Measurements from ENCODE around the gene TMPRSS11B. TPM values are rescaled to one million over a fixed set of nuclear protein-coding genes. Genes with fewer than 3 reads are reported as not detected.

TMPRSS11B gene
- total and polyA plus RNA-seq, 2 donors (not counting 3 experiments of a cell fraction or from before 2014, with no cell fraction given): not detected

- no peak overlapping the region for H3K4me2 ChIP-seq (ENCODE audit: insufficient read depth, low read length)
- H3K27me3 ChIP-seq (ENCODE audit: control insufficient read depth in 2 of 2, insufficient read depth in 2 of 2, low read length in 2 of 2): no peaks in the 10 kb centered on the region
- no peak overlapping the region for H2AFZ ChIP-seq (ENCODE audit: low read depth, low read length)
- H3K27ac ChIP-seq (ENCODE audit: insufficient read depth, low read depth, low read length): no peak overlapping the region
- H3K79me2 ChIP-seq (ENCODE audit: control insufficient read depth, insufficient read depth, low read length): no peaks in the 10 kb centered on the region
- FAIRE-seq (no peak), DNase-seq (ENCODE audit: low read depth, low spot score) (no peak)
- no peaks in the 10 kb centered on the region for H3K9me1 ChIP-seq (replicated peaks; ENCODE audit: control insufficient read depth, extremely low read depth, insufficient read depth, low read length)
- no TSS peak for BruUV-seq (replicated peaks)
- TF ChIP-seq MYC (IDR thresholded peaks at IDR 0.05; ENCODE audit: low read depth, low read length) (no peak), GATA2 (IDR thresholded peaks at IDR 0.05; ENCODE audit: insufficient read depth, insufficient read length, low read depth, low read length) (no peak), MAX (IDR thresholded peaks at IDR 0.05; ENCODE audit: insufficient read depth, insufficient read length) (no peak), EZH2 (IDR thresholded peaks at IDR 0.05; ENCODE audit: borderline replicate concordance, low read depth, low read length, severe bottlenecking) (no peak), POLR2A (IDR thresholded peaks at IDR 0.05; ENCODE audit: low read depth, low read length) (no peak), CTCF (IDR thresholded peaks at IDR 0.05; ENCODE audit: extremely low read depth in 1 of 2, insufficient read depth in 1 of 2, low read depth in 1 of 2, low read length in 2 of 2) (no peak), FOS (IDR thresholded peaks at IDR 0.05; ENCODE audit: borderline replicate concordance, insufficient read depth, low read length) (no peak), POLR2AphosphoS5 (IDR thresholded peaks at IDR 0.05; ENCODE audit: insufficient read depth, low read depth, low read length) (no peak), JUN (IDR thresholded peaks at IDR 0.05; ENCODE audit: borderline replicate concordance, insufficient read depth, insufficient read length, low read depth) (no peak)
- no peaks in the 10 kb centered on the region for H3K36me3 ChIP-seq (ENCODE audit: control insufficient read depth in 2 of 2, extremely low read depth in 1 of 2, insufficient read depth in 2 of 2, low read length in 2 of 2)
- intact Hi-C loops (cut with micrococcal nuclease): no loop called here
- no peak overlapping the region for H3K4me3 ChIP-seq (replicated peaks in 1 of 3; ENCODE audit: insufficient read depth in 1 of 3, low read depth in 1 of 3, low read length in 3 of 3)
- H3K4me1 ChIP-seq (ENCODE audit: control insufficient read depth, extremely low read depth, insufficient read depth, low read length): no peaks in the 10 kb centered on the region
- ChIA-PET CTCF (no interaction called here), POLR2A (no interaction called here)
- H3K9ac ChIP-seq (replicated peaks; ENCODE audit: extremely low read depth, insufficient read depth, low read length): no peak overlapping the region
- no peaks in the 10 kb centered on the region for H3K9me3 ChIP-seq (replicated peaks; ENCODE audit: control insufficient read depth, insufficient read depth, low read length)
- dilution Hi-C loops (cut with MboI; ENCODE audit: extremely low pct_ligation_motif_present, low sequenced_read_pairs): no loop called here
- no peaks in the 10 kb centered on the region for H4K20me1 ChIP-seq (replicated peaks; ENCODE audit: control insufficient read depth, extremely low read depth, insufficient read depth, low read length)
These were observed 10.8 kb upstream of the TMPRSS11B start for GRCh38 chr4:68256284-68256683.

All from endothelial cell of umbilical vein (primary cell).